HFF-Myc (cell line): ENCODE results near the gene SUSD3.

Source experiments
- DNase-seq: peaks from one replicate; pipeline ENCODE4 v3.0.0-alpha.2; 2011; ENCODE audit warnings: low read depth; ENCODE audit errors: extremely low read depth
- H3K4me3 ChIP-seq: replicated peaks from 2 replicates; pipeline ENCODE4 v1.5.1; 2011; ENCODE audit warnings: low read depth, mild to moderate bottlenecking, control low read depth, low read length
- CTCF ChIP-seq: IDR thresholded peaks from 2 replicates; pipeline ENCODE4 v1.5.1; 2012; ENCODE audit warnings: mild to moderate bottlenecking, low read depth, low read length, control low read depth; ENCODE audit errors: missing control alignments

Gene SUSD3

GRCh38 chr9:93086447-93087224 is 28.1 kb downstream of the SUSD3 start:
- no peak for TF ChIP-seq CTCF

GRCh38 chr9:93087971-93088655 is 29.6 kb downstream of the SUSD3 start:
- no peak for TF ChIP-seq CTCF
- H3K4me3 ChIP-seq = no peak overlapping the region
- DNase-seq = no peak

More at GRCh38 chr9:93086447-93087224, 28.1 kb downstream of the SUSD3 start:
- no peak for DNase-seq
- H3K4me3 ChIP-seq = no peak overlapping the region

GRCh38 chr9:93088656-93089015 is 30.1 kb downstream of the SUSD3 start:
- H3K4me3 ChIP-seq = no peak overlapping the region
- TF ChIP-seq CTCF = no peak
- DNase-seq = no peak

- no peak for DNase-seq
- no peak for TF ChIP-seq CTCF
- H3K4me3 ChIP-seq = no peak overlapping the region
Measured at GRCh38 chr9:93089024-93089423, 30.5 kb downstream of the SUSD3 start.

- DNase-seq = no peak
- no peak for TF ChIP-seq CTCF
- H3K4me3 ChIP-seq = no peak overlapping the region
Measured at GRCh38 chr9:93089481-93089991, 31.0 kb downstream of the SUSD3 start.

GRCh38 chr9:93090091-93090655 is 31.7 kb downstream of the SUSD3 start:
- no peak overlapping the region for H3K4me3 ChIP-seq
- DNase-seq = no peak
- no peak for TF ChIP-seq CTCF
